Measurements from ENCODE around the gene ARHGEF9.

- TF ChIP-seq, protein P1, sequence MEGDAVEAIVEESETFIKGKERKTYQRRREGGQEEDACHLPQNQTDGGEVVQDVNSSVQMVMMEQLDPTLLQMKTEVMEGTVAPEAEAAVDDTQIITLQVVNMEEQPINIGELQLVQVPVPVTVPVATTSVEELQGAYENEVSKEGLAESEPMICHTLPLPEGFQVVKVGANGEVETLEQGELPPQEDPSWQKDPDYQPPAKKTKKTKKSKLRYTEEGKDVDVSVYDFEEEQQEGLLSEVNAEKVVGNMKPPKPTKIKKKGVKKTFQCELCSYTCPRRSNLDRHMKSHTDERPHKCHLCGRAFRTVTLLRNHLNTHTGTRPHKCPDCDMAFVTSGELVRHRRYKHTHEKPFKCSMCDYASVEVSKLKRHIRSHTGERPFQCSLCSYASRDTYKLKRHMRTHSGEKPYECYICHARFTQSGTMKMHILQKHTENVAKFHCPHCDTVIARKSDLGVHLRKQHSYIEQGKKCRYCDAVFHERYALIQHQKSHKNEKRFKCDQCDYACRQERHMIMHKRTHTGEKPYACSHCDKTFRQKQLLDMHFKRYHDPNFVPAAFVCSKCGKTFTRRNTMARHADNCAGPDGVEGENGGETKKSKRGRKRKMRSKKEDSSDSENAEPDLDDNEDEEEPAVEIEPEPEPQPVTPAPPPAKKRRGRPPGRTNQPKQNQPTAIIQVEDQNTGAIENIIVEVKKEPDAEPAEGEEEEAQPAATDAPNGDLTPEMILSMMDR (IDR thresholded peaks at IDR 0.05) = no peak
- no peak for TF ChIP-seq POLR2AphosphoS5 (IDR thresholded peaks at IDR 0.05; ENCODE audit: insufficient read depth in 1 of 2, low read depth in 1 of 2)
These were observed 171.4 kb downstream of the ARHGEF9 start for GRCh38 chrX:63613531-63614028.

Data from vagina (tissue), 2 donors.